ENCODE results near the gene TEAD3.

TEAD3 gene

DNA sequence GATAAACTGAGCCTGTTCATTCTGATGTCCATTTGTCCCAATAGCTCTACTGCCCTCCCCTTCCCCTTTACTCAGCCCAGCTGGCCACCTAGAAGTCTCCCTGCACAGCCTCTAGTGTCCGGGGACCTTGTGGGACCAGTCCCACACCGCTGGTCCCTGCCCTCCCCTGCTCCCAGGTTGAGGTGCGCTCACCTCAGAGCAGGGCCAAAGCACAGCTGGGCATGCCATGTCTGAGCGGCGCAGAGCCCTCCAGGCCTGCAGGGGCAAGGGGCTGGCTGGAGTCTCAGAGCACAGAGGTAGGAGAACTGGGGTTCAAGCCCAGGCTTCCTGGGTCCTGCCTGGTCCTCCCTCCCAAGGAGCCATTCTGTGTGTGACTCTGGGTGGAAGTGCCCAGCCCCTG, 69.4 kb downstream of the TEAD3 start:
- DNase-seq (ENCODE audit: low read depth), result no peak
- H3K4me3 ChIP-seq (ENCODE audit: low read length), result no peak overlapping the region
- TF ChIP-seq, protein P1, sequence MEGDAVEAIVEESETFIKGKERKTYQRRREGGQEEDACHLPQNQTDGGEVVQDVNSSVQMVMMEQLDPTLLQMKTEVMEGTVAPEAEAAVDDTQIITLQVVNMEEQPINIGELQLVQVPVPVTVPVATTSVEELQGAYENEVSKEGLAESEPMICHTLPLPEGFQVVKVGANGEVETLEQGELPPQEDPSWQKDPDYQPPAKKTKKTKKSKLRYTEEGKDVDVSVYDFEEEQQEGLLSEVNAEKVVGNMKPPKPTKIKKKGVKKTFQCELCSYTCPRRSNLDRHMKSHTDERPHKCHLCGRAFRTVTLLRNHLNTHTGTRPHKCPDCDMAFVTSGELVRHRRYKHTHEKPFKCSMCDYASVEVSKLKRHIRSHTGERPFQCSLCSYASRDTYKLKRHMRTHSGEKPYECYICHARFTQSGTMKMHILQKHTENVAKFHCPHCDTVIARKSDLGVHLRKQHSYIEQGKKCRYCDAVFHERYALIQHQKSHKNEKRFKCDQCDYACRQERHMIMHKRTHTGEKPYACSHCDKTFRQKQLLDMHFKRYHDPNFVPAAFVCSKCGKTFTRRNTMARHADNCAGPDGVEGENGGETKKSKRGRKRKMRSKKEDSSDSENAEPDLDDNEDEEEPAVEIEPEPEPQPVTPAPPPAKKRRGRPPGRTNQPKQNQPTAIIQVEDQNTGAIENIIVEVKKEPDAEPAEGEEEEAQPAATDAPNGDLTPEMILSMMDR (conservative IDR thresholded peaks at IDR 0.05; ENCODE audit: low read length), result no peak

DNA sequence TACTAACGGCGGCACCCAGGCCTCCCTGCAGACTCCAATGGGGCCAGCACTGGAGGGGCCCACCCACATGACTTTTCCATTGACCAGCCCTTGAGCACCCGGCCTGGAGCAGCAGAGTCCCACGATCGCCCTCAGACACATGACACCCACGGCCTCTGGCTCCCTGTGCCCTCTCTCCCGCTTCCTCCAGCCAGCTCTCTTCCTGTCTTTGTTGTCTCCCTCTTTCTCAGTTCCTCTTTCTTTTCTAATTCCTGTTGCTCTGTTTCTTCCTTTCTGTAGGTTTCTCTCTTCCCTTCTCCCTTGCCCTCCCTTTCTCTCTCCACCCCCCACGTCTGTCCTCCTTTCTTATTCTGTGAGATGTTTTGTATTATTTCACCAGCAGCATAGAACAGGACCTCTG, 70.8 kb downstream of the TEAD3 start:
- DNase-seq (ENCODE audit: low read depth), result no peak
- no peak overlapping the region for H3K4me3 ChIP-seq (ENCODE audit: low read length)
- TF ChIP-seq, protein P1 (conservative IDR thresholded peaks at IDR 0.05; ENCODE audit: low read length), result no peak

DNA sequence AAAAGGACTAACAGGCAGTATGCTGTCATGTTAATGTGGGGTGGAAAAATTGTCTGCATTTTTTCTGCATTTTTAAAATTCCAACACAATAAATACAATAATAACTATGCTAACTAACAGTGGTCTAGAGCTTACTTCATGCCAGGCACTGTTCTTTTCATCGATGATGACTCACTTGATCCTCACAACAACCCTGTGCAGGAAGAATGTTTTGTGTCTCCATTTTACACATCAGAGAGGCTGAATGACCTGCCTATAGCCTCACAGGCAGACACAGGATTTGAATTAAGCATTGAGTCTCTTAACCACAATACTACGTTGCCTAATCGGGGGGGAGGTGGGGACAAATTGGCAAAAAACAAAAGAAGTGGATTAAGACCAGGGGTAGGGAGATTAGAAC, 71.6 kb downstream of the TEAD3 start:
- no peak overlapping the region for H3K4me3 ChIP-seq (ENCODE audit: low read length)
- DNase-seq (ENCODE audit: low read depth), result peak; percentile 97
- TF ChIP-seq, protein P1 (conservative IDR thresholded peaks at IDR 0.05; ENCODE audit: low read length), result no peak

Measured in AG10803 (cell line).